Fibroblast of skin of left quadriceps (primary cell): Measurements from ENCODE around the gene DDX52.
A peak's percentile ranks its signal among the peaks of the same experiment; 100 is the strongest.
"Not testable (repeated sequence)": the region's sequence is repeated elsewhere in the genome, so short reads cannot be mapped to it uniquely, and the experiment has no call there.

Source experiments
- DNase-seq, 2 experiments: peaks; one replicate each; pipeline ENCODE4 v3.0.0-alpha.2; 2013; ENCODE audit warnings: low read depth in 2 of 2

The DDX52 gene

DNA sequence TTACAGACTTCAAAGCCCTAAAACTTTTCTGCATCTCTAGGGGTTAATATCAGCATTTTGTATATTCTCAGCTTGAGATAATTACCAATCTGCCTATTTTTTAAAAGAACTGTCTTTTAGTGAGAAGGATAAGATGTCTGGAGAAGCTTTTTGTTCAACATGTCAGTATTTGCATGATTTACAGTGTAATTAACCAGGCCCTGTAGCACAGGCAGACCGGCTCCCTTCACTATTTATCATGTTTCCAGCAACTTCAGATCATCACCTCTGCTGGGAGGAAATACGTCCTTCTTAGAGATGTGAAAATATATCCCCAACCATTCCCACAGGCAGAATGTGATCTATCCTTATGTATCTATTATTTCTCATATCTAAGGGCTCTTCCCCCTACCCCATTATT lies 8.6 kb upstream of the DDX52 start:
- DNase-seq: no peak

DNA sequence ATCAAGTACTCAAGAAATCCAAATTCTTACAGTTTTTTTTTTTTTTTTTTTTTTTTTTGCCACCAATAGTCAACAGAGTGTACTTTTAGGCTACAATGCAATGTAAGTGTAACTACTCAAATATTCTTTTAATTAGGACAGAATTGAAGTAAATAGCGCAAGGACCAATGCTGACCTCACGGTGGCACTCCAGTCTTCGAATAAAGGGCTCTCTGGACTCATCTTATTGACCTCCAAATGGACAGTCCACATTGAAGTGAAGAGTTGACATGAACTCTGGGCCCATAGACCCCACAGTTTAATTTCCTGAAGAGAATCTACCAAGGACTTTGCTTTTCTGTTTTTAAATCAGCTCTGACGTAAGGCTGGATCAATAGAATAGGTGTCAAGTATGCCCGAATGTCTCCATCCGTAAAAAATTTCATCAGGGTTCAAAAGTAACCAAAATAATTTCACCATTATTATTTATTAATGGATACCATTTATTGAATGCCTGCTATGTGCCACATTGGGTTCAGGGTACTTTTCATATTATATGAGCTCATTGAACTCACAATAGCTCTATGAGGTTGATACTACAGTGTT lies 7.3 kb upstream of the DDX52 start:
- DNase-seq: no peak

DNA sequence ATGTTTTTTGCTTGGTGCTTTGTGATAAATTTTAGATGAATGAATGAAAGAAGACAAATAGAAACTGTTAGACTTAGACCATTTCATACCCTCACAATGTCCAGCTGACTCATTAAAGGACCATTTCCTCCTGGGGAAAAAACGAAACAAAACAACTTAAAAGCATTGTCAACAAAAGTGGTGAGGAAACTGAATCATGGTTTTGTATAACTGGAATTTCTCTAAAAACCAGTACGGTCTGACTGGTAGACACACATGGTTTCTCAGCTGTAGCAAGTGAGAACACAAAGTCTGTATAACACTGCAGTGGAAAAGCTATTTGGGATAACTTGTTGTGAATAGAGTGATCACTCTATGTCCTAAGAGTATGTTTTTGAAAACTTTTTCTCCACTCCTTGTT lies 5.3 kb upstream of the DDX52 start:
- no peak for DNase-seq

GRCh38 chr17:37647856-37648255 lies 4.6 kb upstream of the DDX52 start:
- DNase-seq: no peak

GRCh38 chr17:37643869-37644268 lies 623 bp upstream of the DDX52 start:
- DNase-seq: no peak

DNA sequence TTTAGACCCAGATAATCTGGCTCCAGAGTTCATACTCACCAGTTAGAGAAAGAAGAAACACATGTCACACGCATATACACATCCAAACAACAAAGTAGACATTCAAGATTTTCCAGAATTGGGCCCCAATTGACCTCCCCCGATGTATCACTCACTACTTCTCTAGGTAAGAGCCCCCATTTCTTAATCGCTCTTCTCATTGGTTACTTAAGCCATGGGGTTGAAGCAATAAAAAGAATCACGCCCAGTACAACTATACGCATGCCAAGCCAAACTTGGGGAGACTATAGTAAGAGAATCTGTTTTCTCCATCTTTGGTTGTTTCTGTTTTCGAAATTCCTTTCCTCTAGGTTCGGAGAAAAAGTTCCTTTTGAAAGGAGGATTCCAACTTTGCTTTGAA lies 565 bp downstream of the DDX52 start:
- DNase-seq: no peak

DNA sequence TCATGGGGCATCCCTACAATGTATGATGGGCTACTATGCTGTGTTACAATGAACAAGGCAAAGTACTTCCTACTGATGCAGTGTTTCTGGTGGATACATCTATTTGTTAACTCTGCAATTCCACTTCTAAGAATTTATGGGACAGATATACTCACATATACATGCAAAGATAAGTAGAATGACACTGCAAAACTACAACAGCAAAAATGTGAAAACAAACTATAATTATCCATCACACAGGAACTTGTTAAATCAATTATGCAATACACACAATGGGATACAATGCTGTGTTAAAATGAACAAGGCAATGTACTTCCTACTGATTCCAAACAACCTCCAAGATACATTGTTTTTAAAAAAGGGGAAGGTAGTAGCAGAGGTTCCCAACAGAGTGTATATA lies 3.2 kb downstream of the DDX52 start:
- DNase-seq: no peak

GRCh38 chr17:37637956-37638355 lies 5.3 kb downstream of the DDX52 start:
- DNase-seq: no peak

DNA sequence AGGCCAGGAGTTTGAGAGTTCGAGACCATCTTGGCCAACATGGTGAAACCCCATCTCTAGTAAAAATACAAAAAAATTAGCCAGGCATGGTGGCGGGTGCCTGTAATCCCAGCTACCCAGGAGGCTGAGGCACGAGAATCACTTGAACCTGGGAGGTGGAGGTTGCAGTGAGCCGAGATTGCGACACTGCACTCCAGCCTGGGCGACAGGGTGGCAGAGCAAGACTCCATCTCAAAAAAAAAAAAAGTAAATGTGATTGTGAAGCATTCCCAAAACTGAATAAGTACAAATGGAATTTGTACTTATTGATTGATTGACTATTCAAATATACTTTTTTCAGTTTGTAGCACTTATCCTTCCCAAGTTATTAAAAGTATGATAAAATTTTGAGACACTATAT lies 26.8 kb downstream of the DDX52 start:
- DNase-seq: not testable (repeated sequence)

GRCh38 chr17:37614823-37615222 lies 28.4 kb downstream of the DDX52 start:
- no peak for DNase-seq

GRCh38 chr17:37614391-37614790 lies 28.9 kb downstream of the DDX52 start:
- DNase-seq: peak; percentile 11 to 20

GRCh38 chr17:37610971-37611370 lies 32.3 kb downstream of the DDX52 start:
- no peak for DNase-seq

DNA sequence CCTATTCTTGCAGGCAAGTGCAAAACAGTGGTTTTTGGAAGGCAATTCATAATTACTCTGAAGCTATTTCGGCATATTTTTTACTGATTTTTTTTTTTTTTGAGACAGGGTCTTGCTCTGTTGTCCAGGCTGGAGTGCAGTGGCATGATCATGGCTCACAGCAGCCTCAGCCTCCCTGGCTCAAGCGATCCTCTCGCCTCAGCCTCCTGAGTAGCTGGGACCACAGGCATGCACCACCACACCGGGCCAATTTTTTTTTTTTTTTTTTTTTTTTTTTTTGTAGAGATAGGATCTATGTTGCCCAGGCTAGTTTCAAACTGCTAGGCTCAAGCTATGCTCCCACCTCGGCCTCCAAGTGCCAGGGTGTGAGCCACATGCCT lies 33.2 kb downstream of the DDX52 start:
- not testable (repeated sequence) for DNase-seq

GRCh38 chr17:37609170-37610040 lies 33.8 kb downstream of the DDX52 start, which contains the start of gene SYNRG:
Gene SYNRG (minus strand): TSS chr17:37609418. CDS start chr17:37609355, 63 bp downstream.
- peak; percentile 95 for DNase-seq

- peak; percentile 7 to 9 for DNase-seq
Measured at GRCh38 chr17:37608351-37609169, 34.7 kb downstream of the DDX52 start.

DNA sequence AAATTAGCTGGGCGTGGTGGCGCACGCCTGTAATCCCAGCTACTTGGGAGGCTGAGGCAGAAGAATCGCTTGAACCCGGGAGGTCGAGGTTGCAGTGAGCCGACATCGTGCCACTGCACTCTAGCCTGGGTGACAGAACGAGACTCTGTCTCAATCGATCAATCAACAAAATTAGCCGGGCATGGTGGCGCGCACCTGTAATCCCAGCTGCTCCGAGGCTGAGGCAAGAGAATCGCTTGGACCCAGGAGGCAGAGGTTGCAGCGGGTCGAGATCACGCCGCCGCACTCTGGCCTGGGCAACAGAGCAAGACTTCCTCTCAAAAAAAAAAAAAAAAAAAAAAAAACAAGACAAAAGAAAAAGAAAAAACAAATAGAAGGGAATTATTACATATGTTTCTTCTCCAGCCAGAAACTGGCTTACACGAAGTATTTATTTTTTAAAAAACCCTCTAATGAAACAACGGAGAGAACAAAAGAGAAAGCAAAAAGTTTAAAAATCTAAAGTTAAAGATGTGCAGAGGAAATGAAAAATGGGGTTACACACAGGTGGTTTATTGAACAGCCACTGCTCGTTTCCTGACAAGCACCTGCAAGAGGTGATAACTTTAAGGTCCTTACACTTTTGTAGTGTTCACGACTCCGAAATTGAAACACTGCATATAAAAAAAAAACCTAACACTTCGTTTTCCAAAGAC lies 35.5 kb downstream of the DDX52 start:
- no peak for DNase-seq

- no peak for DNase-seq
Measured at GRCh38 chr17:37605813-37606505, 37.3 kb downstream of the DDX52 start.

DNA sequence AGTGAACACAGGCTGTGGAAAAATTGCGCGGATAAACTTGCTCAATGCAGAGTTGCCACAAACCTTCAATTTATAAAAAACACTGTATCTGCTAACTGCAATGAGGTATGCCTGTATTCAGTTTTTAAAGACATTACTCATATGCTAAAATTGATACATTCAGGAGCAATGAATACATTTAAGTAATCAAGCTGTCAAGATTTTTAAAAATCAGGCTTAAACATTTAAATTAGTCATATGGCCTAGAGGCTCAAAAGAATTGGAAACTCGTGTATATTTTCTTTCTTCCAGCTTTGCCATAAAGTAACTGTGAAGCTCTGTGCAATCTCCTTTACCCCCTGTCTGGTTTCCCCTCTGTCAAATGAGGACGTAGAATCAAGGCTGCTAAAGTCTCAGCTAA lies 38.2 kb downstream of the DDX52 start:
- no peak for DNase-seq

DNA sequence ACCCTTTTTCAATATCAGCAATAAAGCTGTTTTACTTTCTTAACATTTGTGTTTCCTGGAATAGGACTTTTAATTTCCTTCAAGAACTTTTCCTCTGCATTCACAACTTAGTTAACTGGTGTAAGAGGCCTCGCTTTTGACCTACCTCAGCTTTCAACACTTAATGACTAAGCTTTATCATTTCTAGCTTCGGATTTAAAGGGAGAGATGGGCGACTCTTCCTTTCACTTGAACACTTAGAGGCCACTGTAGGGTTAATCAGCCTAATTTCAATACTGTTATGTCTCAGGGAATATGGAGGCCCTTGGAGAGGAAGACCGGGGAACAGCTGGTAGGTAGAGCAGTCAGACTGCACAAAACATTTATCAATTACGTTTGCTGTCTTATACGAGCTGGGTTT lies 38.7 kb downstream of the DDX52 start:
- DNase-seq: no peak

- no peak for DNase-seq
Measured at GRCh38 chr17:37598145-37598544, 45.1 kb downstream of the DDX52 start.

DNA sequence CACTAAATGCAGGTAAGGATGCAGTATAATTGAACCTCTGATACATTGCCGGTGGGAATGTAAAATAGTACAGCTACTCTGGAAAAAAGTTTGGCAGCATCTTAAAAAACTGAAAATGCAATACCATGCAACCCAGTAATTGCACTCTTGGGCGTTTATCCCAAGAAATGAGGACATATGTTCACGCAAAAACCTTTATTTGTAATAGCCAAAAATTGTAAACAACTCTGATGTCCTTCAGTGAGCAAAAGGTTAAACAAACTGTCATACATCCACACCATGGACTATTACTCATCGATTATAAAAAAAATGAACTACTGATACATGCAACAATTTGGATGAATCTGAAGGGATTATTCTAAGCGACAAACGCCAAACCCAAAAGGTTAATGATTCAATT lies 51.0 kb downstream of the DDX52 start:
- no peak for DNase-seq
